DMS53 treated with DMSO at 0.1 percent for 48 hours (cell line): Measurements from ENCODE around the gene SP4.

Source experiments
- DNase-seq: peaks from one replicate; lab custom pipeline; 2025; ENCODE audit not compliant: unreplicated experiment; lab: John Stamatoyannopoulos, UW

SP4 gene

GRCh38 chr7:21443149-21443841 is 15.4 kb downstream of the SP4 start:
- DNase-seq = no peak

DNA sequence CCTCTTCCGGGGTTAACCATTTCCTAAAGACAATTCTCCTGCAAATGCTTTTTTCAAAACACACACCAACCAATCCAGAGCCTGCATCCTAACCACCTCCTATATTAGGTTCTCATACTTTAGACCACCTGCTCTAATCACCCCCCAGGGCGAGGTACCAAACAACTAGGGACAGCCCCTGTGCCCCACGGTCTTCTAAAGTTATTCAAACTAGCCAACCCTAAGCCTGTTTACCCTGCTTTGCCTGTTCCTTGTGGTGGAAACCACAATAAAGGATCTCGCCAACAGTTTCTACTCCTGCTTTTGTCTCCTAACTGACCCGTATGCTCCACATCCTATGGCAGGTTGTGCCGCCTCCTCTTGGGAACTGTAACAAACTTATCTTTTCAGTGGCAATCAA is 21.1 kb downstream of the SP4 start:
- no peak for DNase-seq

GRCh38 chr7:21450076-21450475 is 22.2 kb downstream of the SP4 start:
- DNase-seq = no peak

- no peak for DNase-seq
These were observed 23.1 kb downstream of the SP4 start for GRCh38 chr7:21450941-21451340.

DNA sequence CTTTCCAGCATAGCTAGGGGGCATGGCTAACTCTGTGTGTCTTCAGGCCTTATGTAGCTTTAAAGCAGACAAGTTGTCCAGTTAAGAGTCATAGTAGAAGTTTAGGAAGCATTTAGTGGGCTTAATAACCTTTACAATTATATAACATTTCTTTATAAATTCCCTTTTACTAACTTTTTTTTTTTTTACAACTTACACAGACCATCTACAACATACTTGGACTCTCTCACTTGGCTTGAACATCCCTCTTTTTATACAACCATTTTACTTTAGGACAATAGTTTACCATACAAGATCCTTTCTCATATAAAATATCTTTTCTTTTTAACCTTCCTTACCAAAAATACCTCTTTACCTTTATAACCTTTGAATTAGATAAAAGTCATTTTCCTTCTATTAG is 26.3 kb downstream of the SP4 start:
- no peak for DNase-seq

DNA sequence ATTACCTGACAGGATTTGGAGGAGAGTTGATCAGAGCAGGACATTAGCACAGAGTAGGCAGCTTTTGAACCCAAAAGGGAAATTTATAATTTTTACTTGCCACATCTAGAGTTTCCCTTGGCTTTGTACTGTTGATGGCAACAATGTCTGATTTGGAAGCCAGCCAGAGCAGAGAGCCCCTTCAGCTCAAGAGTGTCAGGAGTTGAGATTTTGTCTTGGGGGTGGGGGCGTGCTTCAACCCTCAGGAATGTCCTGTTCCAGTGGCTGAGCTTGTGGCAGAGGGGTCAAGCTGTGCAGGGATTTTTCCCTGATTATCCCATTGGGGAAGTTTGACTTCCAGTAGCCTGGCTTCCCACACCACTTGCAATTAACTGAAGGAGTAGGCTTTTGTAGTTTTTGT is 27.0 kb downstream of the SP4 start:
- DNase-seq = no peak

GRCh38 chr7:21461282-21461681 is 33.4 kb downstream of the SP4 start:
- no peak for DNase-seq

DNA sequence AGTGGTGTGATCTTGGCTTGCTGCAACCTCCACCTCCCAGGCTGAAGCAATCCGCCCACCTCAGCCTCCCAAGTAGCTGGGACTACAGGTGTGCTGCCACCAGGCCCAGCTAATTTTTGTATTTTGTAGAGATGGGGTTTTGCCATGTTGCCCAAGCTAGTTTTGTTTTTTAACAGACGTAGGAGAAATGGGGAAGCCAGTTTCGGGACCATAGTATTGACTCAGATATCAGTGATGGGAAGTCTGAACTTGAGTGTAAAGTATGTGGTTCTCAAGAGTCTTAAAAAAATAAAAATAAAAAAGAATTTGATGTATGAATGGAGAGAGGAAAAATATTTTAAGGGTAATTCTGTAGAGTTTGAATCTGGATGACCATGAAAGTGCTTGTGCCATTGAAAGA is 34.2 kb downstream of the SP4 start:
- no peak for DNase-seq

DNA sequence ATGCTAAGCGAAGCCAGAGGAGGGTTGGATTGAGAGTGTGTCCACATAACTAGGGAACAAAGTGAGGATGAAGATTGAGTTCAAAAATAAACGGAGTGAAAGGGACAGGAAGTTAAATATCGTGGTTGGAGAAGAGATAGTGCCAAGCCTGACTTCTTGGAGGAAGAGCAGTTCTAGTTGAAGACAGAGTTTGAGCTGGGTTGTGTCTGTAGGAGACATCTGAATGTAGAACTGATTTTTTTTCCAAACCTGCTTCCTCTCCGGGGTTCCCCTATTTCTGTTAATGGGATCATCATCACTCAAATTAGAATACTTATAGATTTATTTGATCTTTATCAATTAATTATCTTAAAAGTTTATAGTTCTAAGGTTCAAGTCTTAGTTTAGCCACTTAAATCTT is 35.6 kb downstream of the SP4 start:
- DNase-seq = no peak

- DNase-seq = no peak
These were observed 41.1 kb downstream of the SP4 start for GRCh38 chr7:21468969-21469368.

DNA sequence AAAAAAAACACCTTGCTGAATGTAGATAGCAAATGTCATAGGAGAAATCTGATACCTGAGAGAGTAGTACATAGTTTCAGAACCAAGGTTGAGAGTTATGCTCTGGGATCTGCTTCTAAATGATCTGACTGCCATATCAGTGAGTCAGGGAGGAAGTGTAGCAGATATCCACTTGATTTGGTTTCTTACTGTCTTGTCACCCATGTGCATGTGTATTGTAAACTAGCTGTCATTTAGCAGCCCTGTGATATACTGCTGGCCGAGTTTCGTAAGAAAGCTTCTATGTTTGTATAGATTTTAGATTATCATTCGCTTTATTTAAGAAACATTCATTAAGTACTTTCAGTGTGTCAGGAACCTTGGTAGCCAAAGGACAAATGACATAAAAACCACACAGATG is 42.0 kb downstream of the SP4 start:
- no peak for DNase-seq

DNA sequence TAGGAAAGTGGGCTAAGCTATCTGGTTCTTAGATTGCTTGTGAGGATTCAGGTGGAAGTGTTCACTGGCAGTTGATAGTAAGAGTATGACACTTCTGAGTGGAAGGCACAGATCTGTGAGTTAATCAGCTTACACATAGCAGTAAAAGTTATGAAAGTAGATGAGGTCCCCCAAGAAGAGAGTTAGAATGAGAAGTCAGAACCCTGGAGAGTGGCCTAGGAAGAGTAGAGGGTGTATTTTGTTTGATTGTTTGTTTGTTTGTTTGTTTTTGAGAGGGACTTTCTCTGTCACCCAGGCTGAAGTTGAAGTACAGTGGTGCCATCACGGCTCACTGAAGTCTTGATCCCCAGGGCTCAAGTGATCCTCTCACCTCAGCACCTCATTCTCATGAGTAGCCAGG is 44.1 kb downstream of the SP4 start:
- no peak for DNase-seq

DNA sequence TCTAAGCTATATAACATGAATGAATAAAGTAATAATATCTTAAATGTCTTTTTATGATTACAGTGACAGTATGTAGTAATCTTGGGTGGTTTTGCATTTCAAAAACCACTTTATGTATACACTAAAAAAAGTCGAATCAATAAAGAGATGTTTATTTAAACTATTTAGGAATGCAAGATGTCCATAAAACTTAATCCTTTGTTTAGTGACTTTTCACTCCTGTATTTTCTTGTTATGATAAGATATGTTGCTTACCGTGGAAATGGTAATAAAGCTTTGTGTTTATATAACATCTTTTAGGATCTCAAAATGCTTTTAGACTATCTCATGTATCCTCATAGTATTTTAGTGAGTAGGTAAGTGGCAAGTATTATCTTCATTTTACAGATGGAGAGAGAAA is 48.5 kb downstream of the SP4 start:
- DNase-seq = no peak

GRCh38 chr7:21480693-21481403 is 53.0 kb downstream of the SP4 start:
- no peak for DNase-seq

DNA sequence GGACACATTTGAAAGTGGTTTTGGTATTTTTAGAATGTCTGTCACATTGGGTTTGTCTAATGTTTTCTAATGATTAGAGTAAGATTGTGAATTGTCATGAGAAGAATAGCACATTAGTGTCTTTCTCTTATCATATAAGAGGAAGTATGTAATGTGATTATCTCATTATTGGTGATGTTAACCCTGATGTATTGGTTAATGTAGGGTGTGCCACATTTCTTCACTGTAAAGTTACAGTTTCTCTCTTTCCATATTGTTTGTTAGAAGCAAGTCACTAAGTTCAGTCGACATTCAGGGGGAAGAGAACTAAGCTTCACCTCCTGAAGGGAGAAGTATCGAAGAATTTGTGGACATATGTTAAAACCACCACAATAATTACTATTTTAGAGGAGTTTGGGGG is 58.6 kb downstream of the SP4 start:
- no peak for DNase-seq

DNA sequence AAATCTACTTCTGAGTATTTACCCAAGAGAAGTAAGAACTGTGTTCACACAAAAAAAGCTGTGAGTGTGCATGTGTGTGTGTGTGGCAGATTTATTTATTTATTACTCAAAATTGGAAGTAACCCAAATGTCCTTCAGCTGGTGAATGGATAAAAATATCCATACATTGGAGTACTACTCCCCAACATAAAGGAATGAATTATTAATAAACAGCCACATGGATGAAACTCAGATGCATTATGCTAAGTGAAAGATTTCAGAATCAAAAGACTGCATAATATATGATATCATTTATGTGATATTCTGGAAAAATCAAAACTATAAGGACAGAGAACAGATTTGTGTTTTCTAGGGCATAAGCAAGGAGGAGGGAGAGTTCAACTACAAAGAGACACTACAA is 67.8 kb downstream of the SP4 start:
- no peak for DNase-seq

GRCh38 chr7:21497072-21497471 is 69.2 kb downstream of the SP4 start:
- DNase-seq = no peak

- DNase-seq = no peak
These were observed 72.4 kb downstream of the SP4 start for GRCh38 chr7:21500117-21500832.

DNA sequence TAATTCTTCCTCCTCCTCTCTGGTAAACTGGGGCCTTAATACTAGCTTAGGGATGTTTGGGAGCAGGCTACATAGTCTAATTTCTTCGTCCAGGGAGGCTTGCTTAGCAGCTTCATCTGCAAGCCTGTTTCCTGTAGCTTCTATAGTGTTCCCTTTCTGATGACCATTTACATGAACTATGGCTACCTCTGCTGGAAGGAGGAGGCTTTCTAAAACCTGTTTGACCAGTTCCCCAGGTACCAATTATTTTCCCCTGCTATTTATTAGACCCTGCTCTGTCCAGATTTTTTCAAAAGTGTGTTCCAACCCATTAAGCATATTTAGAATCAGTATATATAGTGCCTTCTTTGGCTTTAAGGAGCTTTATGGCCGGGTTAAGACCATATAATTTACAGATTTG is 76.1 kb downstream of the SP4 start:
- peak; percentile 97 for DNase-seq

GRCh38 chr7:21507627-21508343 is 79.9 kb downstream of the SP4 start:
- DNase-seq = peak; percentile 33

DNA sequence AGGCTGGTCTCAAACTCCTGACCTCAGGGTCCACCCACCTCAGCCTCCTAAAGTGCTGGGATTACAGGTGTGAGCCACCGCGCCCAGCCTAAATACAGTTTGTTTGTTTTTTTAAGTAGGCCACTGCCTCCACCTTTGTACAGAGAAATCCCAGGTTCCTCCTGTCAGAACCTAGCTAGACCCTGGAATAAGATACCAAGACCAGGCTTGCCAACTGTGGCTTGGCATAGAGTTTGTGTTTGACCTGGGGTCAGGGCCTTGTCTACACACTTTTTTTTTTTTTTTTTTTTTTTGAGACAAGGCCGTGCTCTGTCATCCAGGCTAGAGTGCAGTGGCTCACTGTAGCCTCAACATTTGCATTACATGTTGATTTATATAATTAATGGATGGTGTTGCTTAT is 80.7 kb downstream of the SP4 start:
- DNase-seq = no peak

DNA sequence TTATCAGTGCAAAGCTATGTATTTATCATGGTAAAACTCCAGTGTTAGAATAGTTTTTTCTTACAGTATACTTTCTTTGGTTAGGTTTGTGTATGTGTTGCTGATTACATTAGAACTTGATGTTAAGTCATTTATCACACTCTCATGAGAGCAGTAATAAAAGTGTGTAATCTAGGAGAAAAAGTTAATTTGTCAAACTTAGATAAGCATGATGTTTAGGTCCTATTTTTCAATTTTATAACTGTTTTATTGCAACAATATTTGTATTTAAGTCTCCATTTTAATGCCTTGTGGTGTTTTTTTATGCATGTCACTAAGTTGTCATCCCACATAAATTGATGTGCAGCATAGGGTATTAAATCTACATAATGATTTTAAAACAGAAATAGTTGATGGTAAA is 86.2 kb downstream of the SP4 start:
- DNase-seq = no peak
